ENCODE results near the gene IGFBP4.
"Not testable (repeated sequence)": the region's sequence is repeated elsewhere in the genome, so short reads cannot be mapped to it uniquely, and the experiment has no call there.

The IGFBP4 gene

DNA sequence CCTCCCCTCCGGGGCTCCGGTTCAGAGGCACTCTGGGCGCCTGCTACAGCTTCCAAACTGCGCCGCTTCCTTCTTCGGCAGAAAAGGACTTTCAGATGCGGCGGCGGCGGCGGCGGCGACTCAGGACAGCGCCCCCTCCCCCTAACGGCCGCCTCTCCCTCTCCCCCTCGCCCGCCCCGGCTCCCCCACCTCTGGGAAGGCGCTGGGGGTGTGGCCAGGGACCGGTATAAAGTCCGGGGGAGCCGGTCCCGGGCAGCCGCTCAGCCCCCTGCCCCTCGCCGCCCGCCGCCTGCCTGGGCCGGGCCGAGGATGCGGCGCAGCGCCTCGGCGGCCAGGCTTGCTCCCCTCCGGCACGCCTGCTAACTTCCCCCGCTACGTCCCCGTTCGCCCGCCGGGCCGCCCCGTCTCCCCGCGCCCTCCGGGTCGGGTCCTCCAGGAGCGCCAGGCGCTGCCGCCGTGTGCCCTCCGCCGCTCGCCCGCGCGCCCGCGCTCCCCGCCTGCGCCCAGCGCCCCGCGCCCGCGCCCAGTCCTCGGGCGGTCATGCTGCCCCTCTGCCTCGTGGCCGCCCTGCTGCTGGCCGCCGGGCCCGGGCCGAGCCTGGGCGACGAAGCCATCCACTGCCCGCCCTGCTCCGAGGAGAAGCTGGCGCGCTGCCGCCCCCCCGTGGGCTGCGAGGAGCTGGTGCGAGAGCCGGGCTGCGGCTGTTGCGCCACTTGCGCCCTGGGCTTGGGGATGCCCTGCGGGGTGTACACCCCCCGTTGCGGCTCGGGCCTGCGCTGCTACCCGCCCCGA is at the start of gene IGFBP4:
TSS of gene IGFBP4 (plus strand) at position 255 of the 792 bp plus-strand sequence. CDS start at position 541, 286 bp downstream.
- peak; percentile 27 to 36 for DNase-seq (ENCODE audit: low read depth in 2 of 2, low spot score in 1 of 2)

DNA sequence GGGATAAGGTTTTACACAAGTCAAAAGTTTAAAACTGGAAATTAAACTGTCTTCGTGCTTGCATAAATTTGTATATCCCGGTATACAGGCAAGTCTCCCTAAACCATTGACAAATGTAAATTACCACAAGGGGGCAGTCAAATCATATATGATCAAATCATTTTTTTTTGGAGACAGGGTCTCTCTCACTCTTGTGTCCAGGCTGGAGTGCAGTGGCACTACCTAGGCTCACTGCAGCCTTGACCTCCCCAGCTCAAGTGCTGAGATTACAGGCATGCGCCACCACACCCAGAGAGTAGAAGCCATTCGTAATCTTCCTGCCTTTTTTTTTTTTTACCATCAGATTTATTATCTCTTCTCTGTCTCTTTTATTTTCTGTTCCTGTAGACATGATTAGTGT is 44.1 kb upstream of the IGFBP4 start:
- no peak for DNase-seq (ENCODE audit: low read depth in 2 of 2, low spot score in 1 of 2)

DNA sequence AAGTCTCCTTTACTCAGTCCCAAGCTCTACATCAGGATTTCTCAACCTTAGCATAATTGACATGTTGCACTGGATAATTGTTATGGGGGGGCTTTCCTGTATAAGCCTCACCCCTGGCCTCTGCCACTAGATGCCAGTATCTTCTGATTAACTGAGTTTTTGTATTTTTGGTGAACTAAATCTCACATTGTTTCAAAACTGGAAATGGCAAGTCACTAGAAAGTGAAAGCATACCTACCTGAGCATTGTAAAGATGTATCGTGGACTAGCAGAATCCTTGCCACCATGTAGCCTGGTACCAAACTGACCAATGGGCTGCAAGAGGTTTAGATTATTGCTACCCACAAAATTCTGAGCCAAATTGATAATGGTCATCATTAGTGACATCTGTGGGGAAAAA is 40.6 kb upstream of the IGFBP4 start:
- DNase-seq (ENCODE audit: low read depth in 2 of 2, low spot score in 1 of 2): no peak

DNA sequence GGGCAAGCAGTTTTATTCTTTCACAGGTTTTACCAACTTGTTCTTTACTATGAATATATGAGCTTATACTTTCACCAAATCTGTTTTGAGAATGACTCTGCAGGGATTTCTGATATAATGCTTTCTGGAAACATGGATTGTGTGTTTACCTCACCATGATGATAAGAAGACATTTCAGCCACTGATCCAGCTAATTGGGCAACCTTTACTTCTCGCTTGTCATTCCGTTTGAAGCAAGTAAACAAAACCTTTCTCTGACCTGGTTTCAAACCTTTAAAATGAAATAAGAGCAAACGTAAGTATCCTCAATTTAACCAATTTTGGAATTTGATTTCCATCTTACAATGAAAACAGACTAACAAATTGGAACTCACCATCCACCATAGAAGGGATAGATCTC is 39.2 kb upstream of the IGFBP4 start:
- no peak for DNase-seq (ENCODE audit: low read depth in 2 of 2, low spot score in 1 of 2)

DNA sequence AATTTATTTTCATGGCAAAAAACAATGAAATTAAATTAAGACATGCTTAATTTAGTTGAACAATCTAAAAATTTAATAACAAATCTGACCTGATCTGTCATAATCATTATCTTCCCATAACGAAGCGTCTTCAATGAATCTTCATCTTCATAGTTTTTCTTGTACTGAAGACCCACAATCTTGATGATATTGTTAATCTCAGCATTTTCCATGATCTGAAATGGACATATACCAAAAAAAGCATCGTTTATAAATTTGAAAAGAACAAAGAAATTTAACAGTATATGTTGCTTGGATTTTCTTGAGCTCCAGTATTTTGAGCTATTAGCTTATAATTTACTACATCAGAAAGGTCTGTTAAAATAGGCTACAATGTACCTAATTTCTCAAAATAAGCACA is 35.8 kb upstream of the IGFBP4 start:
- DNase-seq (ENCODE audit: low read depth in 2 of 2, low spot score in 1 of 2): no peak

DNA sequence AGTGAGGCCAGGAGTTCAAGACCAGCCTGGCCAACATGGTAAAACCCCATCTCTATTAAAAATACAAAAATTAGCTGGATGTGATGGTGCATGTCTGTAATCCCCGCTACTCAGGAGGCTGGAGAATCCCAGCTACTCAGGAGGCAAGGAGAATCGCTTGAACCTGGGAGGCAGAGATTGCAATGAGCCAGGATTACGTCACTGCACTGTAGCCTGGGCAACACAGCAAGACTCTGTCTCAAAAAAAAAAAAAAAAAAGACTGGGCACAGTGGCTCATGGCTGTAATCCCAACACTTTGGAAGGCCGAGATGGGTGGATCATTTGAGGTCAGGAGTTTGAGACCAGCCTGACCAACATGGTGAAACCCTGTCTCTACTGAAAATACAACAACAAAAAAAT is 33.7 kb upstream of the IGFBP4 start:
- DNase-seq (ENCODE audit: low read depth in 2 of 2, low spot score in 1 of 2): not testable (repeated sequence)

DNA sequence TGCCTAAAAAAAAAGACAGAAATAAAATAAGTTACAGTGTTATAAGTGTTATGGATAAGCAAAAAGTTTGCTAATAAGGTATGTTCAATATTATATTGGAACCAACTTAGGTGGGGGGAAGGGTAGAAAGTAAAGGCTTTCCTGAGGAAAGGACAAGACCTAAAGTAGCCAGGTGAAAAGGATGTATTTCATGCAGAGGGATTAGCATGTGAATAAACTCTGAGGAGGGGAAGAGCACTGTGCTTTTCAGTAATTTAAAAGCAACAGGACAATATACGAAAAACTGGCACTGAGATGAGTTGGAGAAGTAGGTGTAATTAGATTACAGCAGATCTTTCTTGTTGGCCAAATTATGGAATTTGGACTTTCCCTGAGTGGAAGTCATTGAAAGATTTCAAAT is 33.2 kb upstream of the IGFBP4 start:
- DNase-seq (ENCODE audit: low read depth in 2 of 2, low spot score in 1 of 2): no peak

DNA sequence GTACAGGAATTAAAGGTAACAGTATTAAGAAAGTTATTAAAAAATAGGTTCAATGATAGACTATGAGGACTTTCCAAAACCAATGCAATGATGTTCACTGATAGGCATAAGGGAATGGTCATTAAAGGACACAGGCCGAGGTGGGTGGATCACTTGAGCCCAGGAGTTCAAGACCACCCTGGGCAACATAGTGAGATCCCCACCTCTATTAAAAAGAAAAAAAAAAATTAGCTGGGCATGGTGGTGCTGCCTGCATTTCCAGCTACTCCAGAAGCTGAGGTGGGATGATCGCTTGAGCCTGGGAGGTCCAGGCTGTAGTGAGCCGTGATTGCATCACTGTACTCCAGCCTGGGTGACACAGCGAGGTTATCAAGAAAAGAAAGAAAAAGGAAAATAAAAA is 31.4 kb upstream of the IGFBP4 start:
- DNase-seq (ENCODE audit: low read depth in 2 of 2, low spot score in 1 of 2): no peak

DNA sequence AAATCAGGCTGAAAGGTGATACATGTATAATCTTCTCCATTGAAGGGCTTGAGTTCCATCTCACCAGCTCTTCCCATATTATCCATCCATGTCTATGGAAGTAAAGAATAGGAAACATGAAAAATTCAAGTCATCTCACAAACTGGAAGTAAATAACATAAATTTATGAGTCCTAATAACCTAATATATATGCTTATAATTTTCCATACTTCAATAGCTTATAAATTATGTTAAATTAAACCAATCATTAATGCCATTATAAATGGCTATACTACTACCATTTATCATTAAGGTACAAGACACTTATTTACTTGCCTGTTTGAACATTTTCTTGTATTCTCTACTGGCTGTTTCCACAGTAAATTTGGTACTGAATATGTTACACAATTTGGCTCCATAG is 30.4 kb upstream of the IGFBP4 start:
- DNase-seq (ENCODE audit: low read depth in 2 of 2, low spot score in 1 of 2): no peak

DNA sequence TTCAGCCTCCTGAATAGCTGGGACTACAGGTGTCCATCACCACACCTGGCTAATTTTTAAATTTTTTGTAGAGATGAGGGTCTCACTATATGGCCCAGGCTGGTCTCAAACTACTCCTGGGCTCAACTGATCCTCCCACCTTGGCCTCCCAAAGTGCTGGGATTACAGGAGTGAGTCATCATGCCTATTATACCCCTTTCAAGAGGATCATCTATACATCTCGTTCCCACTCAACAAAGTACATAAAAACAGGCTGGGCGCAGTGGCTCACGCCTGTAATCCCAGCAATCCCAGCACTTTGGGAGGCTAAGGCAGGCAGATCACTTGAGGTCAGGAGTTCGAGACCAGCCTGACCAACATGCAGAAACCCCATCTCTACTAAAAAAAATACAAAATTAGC is 28.9 kb upstream of the IGFBP4 start:
- DNase-seq (ENCODE audit: low read depth in 2 of 2, low spot score in 1 of 2): not testable (repeated sequence)

DNA sequence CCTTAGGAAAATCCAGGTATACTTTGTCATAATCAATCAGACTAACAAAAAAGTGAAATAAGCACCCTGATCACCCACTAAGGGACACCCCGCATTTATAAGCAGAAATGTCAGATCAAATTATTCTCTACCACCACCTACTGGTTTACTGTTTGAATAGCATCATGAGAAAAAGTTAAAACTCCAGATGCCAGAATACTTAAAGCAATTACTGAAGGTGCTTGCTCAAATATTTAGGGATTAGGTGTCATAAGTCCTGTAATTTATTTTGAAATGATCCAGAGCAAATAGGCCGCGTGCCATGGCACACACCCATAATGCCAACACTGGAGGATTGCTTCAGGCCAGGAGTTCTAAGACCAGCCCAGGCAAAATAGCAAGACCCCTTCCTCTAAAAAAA is 27.9 kb upstream of the IGFBP4 start:
- DNase-seq (ENCODE audit: low read depth in 2 of 2, low spot score in 1 of 2): no peak

DNA sequence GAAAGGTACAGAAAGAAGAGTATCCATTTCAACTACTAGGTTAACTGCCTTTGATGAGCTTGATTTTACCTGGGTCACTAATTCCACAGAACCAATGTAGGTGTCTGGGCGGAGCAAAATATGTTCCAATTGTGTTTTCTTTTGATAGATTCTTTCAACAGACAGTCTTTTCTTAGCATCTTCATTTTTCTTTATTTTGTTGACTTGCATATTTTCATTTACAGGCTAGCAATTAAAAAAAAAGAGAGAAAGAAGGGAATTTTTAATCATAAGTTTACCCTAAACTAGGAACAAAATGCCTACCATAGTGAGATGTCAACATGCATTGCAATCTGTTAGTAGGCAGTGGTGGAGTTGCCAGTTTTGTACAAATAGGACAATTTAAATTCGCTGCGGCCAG is 26.6 kb upstream of the IGFBP4 start:
- DNase-seq (ENCODE audit: low read depth in 2 of 2, low spot score in 1 of 2): no peak

DNA sequence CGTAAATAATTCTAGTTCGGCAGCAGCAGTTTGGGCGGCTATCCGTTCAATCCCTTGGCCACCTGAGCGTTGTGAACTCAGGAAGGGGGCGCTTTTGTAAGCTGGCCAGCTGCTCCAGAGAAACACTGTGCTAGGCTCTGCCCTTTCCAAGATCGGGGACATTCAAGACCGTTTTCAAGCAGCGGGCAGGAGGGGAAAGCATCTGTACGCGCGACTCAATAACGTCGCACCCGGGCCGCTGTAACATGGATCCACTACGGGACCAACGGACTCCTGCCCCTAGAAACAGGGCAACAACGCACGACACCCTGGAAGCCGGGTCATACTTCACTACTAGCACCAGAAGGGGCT is 26.0 kb upstream of the IGFBP4 start:
- DNase-seq (ENCODE audit: low read depth in 2 of 2, low spot score in 1 of 2): no peak

DNA sequence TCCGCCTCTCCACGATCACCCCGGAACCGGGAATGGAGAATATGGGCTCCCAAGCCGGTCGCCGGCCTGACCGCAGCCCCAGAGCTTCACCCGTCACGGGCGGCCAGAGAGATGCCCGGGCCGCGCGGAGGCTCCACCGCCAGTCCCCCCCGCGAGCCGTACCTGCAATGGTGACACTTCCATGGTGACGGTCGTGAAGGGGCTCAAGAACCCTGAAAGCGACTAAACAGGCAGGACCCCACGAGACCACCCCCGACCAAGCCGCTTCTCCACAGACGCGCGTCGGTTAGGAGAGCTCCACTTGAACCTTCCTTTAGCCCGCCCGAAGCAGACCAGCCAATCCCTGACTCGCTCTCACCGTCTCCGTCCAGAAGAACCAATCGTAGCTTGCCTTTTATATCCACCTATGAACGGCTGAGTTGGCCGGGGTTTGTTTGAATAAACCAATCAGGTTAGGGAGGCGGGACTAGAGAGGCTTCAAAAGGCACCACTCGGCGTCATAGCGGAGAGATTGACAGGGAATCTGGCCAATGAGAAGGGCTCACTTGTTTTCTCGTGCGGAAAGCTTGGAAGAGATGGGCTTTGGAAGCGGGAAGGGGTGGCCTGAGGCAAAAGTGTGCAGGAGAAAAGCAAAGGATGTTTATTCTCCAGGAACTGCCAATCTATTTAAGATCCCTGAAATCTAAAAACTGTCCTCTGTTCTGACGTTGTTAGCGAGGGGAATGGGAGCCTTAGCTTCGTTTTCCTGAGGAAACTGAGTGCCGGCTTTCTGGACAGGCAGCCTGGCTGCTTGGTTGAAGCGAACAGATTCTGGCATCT is 25.4 kb upstream of the IGFBP4 start, which contains the start of gene TOP2A:
TSS of gene TOP2A (minus strand) at position 288 of the 819 bp plus-strand sequence. CDS start at position 183, 105 bp downstream.
- DNase-seq (ENCODE audit: low read depth in 2 of 2, low spot score in 1 of 2): peak; percentile 83 to 93

DNA sequence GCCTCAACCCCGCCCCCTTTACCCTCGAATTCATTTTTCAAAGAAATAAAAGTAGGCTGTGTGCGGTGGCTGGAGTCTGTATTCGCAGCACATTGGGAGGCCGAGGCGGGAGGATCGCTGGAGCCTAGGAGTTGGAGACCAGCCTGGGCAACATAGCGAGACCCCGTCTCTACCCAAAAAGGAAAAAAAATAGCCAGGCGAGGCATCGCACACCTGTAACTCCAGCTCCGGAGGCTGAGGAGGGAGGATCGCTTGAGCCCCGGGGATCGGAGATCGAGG is 24.9 kb upstream of the IGFBP4 start:
- no peak for DNase-seq (ENCODE audit: low read depth in 2 of 2, low spot score in 1 of 2)

DNA sequence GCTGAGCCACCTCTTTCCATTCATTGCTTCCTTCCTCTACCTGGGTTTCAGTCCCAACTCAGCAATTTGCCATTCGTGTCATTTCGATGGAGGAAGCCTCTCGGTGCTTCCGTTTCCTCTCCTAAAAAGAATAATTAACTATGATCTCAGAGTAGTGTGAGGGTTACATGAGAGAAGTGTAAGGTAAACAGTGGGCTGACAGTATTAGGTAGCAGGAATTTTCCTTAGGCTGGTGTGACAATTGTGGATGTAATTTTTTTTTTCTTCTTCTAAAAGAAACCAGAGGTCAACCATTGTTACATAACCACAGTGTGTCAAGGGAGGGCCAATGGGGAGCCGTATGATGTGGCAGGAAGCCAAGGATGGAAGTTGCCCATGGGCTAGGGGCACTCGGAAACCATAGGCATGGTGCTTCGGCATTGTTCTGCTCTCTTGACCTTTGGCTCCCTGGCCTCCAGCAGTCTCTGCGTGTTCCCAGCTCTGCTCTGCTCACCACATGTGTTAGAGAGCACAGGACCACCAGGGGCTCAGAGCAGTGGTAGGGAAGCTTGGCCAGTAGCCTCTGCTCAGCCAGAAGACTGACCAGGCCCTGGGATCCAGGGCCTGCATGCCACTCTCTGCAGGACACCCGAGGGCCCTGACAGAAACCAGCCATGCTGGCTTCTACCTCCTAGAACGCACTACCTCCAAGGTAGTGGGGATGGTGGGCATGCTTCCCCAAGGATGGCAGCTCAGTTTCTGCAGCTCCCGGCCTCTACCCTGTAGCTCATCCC is 23.5 kb upstream of the IGFBP4 start:
- no peak for DNase-seq (ENCODE audit: low read depth in 2 of 2, low spot score in 1 of 2)

DNA sequence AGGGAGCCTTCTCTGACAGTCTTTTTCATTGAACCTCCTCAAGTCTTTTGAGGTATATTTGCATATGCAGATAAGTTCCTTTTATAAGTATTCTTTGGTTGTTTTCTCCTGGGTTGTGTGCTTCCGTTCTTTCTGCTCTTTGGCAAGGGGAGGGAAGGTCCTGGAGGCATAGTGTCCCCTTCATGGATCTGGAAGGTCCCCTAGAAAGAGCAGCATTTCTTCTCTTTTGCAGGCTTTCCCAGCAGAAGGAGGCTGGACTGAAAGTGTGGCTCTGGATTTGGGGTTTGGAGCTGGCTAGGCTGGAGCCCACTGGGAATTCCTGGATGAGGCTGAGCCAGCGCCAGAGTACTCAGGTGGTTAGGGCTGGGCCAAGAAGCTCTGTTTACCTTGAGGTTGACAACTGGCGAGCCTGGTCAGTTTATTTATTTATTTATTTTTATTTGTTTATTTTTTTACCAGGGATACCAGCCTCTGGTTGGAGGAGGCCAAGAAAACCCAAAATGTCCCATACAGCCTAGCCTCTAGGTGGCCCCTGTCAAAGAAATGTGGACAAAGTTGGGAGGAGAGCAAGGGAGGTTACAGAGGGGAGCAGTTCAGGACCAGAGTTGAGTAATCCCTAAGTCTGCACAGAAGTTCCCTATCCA is 20.1 kb upstream of the IGFBP4 start:
- DNase-seq (ENCODE audit: low read depth in 2 of 2, low spot score in 1 of 2): no peak

DNA sequence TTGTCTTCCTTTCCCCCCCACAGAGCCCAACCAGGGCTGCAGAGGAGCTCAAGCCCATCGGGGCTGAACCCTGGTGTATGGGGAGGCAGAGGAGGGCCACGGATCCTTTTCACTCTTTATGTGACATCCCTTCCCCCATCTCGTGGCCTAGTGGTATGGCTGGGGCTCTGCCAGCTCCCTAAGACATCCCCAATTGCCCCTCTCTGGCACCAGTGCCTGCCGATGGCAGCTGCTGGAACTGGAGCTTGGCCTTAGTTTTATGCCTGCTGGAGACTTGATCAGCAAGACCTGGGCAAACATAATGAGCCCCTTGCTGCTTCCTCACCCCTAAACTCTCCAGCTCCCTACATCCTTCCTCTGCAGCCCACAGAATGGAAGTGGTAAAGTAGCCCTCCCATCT is 17.5 kb upstream of the IGFBP4 start:
- no peak for DNase-seq (ENCODE audit: low read depth in 2 of 2, low spot score in 1 of 2)

DNA sequence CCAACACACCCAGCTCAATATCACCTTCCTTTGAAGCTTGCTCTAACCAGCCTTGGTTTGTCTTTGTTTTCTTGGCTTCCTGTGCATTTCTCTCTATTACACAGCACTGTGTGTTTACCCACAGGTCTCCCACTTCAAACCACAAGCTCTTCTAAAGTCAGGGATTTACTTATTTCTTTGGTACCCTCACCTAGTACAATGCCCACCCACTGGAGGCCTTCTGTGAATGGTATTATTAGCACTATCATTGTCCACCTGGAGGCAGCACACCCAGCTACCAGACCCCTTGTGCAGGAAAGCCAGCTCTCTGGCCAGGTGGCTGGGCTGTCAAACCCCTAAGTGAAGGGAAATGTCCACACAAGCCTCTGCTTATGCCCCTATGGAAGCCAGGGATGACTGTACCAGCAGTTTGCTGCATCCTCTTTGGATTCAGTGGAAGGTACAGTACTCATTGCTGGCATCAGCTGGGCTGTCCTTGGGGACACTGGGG is 16.2 kb upstream of the IGFBP4 start:
- no peak for DNase-seq (ENCODE audit: low read depth in 2 of 2, low spot score in 1 of 2)

DNA sequence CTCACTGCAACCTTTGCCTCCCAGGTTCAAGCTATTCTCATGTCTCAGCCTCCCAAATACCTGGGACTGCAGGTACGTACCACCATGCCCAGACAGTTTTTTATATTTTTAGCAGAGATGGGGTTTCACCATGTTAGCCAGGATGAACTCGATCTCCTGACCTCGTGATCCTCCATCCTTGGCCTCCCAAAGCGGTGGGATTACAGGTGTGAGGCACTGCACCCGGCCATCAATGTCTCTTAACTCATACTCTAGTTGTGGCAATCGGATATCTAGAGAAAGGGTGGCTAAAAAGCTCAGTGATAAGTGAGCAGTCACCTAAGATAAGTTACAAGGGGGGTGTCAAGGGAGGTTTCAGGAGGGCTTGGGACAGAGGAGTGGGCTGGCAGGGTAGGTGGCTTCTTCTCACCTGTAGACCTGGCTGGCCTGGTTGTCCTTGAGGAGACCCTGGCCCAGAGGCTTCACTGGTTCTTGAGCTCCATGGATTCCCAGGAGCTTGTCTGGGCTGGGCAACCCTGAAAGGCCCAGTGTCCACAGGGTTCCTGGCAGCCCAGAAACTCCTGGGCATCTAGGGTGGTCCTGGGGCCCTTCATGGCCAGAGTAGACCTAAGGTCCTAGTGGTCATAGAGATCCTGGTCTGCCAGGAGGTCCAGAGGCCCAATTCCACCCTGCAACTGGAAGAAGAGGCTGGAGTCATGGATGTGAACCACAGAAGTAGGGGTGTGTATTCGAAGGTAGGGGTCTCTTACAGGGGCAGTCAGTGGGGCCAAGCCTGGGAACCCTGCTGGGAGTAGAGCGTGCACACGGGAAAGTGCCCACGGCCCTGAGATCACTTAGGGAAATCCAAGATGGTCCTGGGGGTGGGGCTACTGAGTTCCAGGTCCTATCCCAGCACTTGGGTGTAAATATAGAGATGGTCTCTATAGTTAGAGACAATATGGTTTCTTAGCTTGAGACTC is 12.7 kb upstream of the IGFBP4 start:
- no peak for DNase-seq (ENCODE audit: low read depth in 2 of 2, low spot score in 1 of 2)
